ENCODE measurements around the gene CCL25. TPM values are rescaled to one million over a fixed set of nuclear protein-coding genes. Genes with fewer than 3 reads are reported as not detected.

The CCL25 gene
- total and polyA plus RNA-seq, 2 of the 13 experiments (the other 11 are each of a cell fraction or from before 2014, with no cell fraction given), result not detected

DNA sequence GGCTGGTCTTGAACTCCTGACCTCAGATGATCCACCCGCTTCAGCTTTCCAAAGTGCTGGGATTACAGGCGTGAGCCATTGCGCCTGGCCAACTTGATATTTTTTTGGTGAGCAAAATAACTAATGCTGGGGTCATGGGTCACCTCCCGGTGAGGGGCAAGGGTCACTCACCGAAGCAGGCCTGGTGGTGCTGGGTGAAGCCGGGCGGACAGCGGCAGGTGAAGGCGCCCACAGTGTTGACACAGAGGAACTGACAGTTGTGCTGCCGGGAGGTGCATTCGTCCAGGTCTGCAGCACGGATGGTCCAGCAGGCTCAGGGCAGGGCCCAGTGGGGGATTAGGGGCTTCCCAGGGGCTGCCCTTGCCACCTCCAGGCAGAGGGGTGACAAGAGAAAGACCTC, 28.3 kb downstream of the CCL25 start (continued):
- TF ChIP-seq ZFP41 (CRISPR knock-in tag; IDR thresholded peaks at IDR 0.05; ENCODE audit: borderline replicate concordance) (no peak), SAFB2 (CRISPR knock-in tag; IDR thresholded peaks at IDR 0.05; ENCODE audit: borderline replicate concordance, low read depth) (no peak), SALL2 (CRISPR knock-in tag; IDR thresholded peaks at IDR 0.05) (no peak), ZNF337 (CRISPR knock-in tag; IDR thresholded peaks at IDR 0.05; ENCODE audit: borderline replicate concordance, low read depth) (no peak), MAFK (conservative IDR thresholded peaks at IDR 0.05 in 1 of 2, IDR thresholded peaks at IDR 0.05 in 1 of 2; ENCODE audit: low read length in 2 of 2) (no peak), RARG (CRISPR knock-in tag; IDR thresholded peaks at IDR 0.05; ENCODE audit: low read depth) (no peak), TCF12 (IDR thresholded peaks at IDR 0.05) (no peak), TCF12 (CRISPR knock-in tag; IDR thresholded peaks at IDR 0.05) (no peak), NR2F2 (IDR thresholded peaks at IDR 0.05; ENCODE audit: borderline replicate concordance, low read depth) (no peak), FOXA3 (CRISPR knock-in tag; IDR thresholded peaks at IDR 0.05) (peak; percentile 28; the same call in 1 of the 2 replicates), MAF1 (CRISPR knock-in tag; IDR thresholded peaks at IDR 0.05; ENCODE audit: borderline replicate concordance) (no peak), ZNF20 (CRISPR knock-in tag; IDR thresholded peaks at IDR 0.05) (no peak), MZF1 (CRISPR knock-in tag; IDR thresholded peaks at IDR 0.05; ENCODE audit: borderline replicate concordance) (no peak), ZNF564 (CRISPR knock-in tag; IDR thresholded peaks at IDR 0.05) (no peak), JDP2 (CRISPR knock-in tag; IDR thresholded peaks at IDR 0.05; ENCODE audit: borderline replicate concordance) (no peak), DPF2 (CRISPR knock-in tag; IDR thresholded peaks at IDR 0.05; ENCODE audit: borderline replicate concordance, low read depth) (no peak)
- TF ChIP-seq, protein P1, sequence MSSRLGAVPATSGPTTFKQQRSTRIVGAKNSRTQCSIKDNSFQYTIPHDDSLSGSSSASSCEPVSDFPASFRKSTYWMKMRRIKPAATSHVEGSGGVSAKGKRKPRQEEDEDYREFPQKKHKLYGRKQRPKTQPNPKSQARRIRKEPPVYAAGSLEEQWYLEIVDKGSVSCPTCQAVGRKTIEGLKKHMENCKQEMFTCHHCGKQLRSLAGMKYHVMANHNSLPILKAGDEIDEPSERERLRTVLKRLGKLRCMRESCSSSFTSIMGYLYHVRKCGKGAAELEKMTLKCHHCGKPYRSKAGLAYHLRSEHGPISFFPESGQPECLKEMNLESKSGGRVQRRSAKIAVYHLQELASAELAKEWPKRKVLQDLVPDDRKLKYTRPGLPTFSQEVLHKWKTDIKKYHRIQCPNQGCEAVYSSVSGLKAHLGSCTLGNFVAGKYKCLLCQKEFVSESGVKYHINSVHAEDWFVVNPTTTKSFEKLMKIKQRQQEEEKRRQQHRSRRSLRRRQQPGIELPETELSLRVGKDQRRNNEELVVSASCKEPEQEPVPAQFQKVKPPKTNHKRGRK (CRISPR knock-in tag; IDR thresholded peaks at IDR 0.05), result no peak
- TF ChIP-seq, protein P2, sequence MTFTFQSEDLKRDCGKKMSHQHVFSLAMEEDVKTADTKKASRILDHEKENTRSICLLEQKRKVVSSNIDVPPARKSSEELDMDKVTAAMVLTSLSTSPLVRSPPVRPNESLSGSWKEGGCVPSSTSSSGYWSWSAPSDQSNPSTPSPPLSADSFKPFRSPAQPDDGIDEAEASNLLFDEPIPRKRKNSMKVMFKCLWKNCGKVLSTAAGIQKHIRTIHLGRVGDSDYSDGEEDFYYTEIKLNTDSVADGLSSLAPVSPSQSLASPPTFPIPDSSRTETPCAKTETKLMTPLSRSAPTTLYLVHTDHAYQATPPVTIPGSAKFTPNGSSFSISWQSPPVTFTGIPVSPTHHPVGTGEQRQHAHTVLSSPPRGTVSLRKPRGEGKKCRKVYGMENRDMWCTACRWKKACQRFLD (CRISPR knock-in tag; IDR thresholded peaks at IDR 0.05; ENCODE audit: borderline replicate concordance), result no peak
- TF ChIP-seq, protein P3, sequence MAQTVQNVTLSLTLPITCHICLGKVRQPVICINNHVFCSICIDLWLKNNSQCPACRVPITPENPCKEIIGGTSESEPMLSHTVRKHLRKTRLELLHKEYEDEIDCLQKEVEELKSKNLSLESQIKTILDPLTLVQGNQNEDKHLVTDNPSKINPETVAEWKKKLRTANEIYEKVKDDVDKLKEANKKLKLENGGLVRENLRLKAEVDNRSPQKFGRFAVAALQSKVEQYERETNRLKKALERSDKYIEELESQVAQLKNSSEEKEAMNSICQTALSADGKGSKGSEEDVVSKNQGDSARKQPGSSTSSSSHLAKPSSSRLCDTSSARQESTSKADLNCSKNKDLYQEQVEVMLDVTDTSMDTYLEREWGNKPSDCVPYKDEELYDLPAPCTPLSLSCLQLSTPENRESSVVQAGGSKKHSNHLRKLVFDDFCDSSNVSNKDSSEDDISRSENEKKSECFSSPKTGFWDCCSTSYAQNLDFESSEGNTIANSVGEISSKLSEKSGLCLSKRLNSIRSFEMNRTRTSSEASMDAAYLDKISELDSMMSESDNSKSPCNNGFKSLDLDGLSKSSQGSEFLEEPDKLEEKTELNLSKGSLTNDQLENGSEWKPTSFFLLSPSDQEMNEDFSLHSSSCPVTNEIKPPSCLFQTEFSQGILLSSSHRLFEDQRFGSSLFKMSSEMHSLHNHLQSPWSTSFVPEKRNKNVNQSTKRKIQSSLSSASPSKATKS (CRISPR knock-in tag; IDR thresholded peaks at IDR 0.05), result no peak
- TF ChIP-seq, protein P4, sequence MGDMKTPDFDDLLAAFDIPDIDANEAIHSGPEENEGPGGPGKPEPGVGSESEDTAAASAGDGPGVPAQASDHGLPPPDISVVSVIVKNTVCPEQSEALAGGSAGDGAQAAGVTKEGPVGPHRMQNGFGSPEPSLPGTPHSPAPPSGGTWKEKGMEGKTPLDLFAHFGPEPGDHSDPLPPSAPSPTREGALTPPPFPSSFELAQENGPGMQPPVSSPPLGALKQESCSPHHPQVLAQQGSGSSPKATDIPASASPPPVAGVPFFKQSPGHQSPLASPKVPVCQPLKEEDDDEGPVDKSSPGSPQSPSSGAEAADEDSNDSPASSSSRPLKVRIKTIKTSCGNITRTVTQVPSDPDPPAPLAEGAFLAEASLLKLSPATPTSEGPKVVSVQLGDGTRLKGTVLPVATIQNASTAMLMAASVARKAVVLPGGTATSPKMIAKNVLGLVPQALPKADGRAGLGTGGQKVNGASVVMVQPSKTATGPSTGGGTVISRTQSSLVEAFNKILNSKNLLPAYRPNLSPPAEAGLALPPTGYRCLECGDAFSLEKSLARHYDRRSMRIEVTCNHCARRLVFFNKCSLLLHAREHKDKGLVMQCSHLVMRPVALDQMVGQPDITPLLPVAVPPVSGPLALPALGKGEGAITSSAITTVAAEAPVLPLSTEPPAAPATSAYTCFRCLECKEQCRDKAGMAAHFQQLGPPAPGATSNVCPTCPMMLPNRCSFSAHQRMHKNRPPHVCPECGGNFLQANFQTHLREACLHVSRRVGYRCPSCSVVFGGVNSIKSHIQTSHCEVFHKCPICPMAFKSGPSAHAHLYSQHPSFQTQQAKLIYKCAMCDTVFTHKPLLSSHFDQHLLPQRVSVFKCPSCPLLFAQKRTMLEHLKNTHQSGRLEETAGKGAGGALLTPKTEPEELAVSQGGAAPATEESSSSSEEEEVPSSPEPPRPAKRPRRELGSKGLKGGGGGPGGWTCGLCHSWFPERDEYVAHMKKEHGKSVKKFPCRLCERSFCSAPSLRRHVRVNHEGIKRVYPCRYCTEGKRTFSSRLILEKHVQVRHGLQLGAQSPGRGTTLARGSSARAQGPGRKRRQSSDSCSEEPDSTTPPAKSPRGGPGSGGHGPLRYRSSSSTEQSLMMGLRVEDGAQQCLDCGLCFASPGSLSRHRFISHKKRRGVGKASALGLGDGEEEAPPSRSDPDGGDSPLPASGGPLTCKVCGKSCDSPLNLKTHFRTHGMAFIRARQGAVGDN (CRISPR knock-in tag; IDR thresholded peaks at IDR 0.05), result peak; percentile 66

All from HepG2 (cell line).